GM19452 (cell line): ENCODE data around the gene AGR3.

ENCODE experiments used
- ATAC-seq: cut with Tn5 transposase; IDR thresholded peaks from one replicate; pipeline ENCODE4 v1.9.1; 2021; ENCODE audit not compliant: unreplicated experiment

The AGR3 gene

DNA sequence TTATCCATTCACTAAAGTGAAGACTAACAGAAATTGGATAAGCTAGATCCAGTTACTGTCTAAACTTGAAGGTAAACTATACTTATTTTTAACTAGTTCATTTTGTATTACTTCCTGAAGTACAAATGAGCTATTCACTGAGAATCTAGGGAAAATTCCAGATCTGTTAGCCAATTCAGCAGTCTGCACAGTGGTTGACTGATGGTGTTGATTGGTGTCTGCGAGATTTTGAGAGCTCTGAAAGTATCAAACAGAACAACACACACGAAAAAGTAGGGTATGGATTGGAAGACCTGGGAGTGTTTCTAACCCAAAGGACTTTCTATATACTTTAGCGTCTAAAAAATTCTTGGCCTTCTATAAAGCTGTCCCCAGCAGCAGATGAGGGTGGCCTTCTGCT is 43.4 kb downstream of the AGR3 start:
- ATAC-seq = no peak

DNA sequence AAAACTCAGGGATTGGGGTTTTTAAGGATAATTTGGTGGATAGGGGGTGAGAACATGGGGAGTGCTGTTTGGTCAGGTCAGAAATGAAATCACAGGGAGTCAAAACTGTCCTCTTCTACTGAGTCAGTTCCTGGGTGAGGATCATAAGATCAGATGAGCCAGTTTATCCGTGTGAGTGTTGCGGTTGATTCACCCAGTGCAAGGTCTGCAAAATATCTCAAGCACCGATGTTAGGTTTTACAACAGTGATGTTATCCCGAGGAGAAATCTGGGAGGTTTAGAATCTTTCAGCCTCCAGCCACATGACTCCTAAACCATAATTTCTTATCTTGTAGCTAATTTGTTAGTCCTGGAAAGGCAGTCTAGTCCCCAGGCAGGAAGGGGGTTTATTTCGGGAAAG is 45.3 kb downstream of the AGR3 start:
- ATAC-seq = no peak

DNA sequence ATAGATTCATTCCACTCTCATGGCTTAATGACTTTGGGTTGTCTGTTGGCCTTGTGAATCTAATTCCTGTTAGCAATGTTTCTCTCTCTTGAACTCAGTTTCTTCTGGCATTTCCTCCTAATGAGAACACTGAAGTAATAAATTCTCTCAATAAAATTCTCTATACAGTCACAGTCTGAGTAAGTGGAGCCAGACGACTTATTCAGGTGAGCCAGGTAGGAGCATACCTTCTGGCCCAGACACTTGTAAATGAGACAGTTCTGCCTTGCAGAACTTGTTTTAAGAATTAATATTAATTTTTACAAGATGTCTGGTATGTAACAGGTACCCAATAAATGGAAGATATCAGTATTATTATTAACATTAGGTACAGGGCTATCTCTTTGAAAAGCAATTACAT is 48.4 kb downstream of the AGR3 start:
- ATAC-seq = no peak

DNA sequence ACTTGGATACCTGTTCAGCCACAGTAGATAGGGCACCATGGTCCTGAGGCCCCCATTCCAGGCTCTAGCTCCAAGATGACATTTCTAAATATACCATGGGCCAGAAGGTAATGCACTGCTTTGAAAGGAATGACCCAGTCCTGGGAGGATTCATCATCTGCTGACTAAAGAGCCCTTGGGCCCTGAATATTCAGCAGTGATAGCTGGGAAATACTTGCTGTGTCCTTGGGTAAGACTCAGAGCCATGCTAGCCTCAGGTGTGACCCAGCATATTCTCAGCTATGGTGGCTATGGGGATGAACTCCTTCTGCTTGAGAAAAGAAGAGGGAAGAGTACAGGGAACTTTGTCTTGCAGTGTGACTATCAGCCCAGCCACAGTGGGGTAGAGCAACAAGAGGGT is 55.7 kb downstream of the AGR3 start:
- ATAC-seq = no peak

DNA sequence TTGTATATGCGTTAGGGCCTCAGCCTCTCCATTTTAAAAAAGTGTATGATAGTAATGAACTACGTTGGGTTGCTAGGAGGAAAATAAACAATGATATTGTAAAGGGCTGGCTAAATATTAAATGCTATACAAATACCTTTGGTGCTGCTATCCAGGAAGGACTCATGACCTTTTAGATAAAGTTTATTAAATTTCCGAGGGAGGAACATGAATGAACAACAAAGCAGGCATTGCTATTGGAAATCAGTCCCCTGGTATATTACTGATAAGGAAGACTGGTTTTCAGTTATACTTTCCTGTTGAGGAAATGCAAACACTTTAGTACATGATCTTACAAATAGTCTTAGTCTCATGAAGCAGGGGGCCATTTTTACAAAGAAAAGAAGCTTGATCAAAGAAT is 59.8 kb downstream of the AGR3 start:
- ATAC-seq = no peak

DNA sequence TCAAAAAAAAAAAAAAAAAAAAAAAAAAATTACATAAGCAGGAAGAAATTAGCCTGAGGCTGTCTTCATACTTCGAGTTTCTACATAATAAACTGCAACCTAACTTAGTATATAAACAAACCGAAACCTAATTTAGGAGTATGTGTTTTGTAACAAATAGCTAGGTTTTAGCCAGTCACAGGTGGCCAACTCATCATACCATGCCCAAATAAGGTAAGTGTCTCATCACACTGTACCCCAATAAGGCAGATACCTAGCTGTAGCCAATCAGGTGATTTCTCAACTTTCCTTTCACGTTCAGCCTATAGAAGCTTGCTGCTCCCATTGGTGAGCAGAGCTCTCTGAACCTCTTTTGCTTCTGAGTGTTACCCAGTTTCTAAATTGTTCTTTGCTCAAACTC is 63.1 kb downstream of the AGR3 start:
- ATAC-seq = no peak

DNA sequence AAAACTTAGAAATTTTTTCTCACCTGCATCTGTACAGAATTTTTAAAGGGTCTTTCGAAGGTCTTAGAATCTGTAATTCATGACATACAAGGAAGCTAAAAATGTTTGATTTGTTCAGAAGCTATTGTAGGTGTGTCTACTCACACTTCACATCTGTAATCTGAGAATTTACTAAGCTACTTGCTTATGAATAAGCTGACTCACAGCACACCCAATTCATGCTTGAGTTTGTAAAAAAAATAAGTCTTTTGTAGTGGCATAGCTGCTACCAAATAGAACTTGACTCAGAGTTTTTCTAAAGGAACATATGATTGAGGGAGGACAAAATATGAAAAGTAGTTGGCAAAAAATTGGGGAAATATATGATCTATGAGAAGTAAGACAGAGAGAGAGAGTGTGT is 64.2 kb downstream of the AGR3 start:
- no peak for ATAC-seq

DNA sequence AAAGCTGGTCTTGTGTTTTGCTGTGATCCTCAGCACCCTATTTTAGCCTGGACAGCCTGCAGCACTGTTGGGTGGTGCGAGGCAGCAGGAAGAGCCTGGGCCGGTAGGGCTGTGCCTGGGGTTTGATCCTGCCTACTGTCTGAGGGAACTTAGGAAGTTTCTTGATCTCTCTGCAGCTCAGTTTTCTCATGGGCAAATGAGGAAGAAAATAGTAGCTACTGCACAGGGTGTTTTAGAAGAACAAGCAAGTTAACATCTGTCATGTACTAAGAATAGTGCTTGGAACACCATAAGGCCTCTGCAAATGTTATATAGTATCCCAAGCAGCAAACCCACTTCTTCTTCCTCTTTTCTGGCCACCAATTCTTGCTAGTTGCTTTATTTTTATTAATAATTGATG is 65.0 kb downstream of the AGR3 start:
- ATAC-seq = no peak

DNA sequence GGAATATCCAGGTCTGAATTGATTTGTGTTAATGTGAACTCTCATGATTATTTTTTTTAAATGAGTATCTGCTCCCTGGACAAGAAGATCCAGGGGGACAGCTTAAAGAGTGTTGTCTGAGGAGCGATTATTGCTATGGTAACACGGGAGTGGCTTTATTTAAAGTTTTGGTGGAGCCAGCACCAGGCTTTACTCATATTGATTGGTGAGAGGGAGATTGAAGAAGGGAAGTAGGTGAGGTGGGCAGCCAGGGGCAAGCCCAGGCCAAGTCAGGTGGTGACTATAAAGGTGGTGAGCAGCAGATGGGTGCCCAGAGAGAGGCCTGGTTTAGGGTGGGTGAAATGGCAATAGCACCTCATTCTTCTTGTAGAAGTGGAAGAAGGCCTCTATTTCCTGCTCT is 66.8 kb downstream of the AGR3 start:
- ATAC-seq = no peak

DNA sequence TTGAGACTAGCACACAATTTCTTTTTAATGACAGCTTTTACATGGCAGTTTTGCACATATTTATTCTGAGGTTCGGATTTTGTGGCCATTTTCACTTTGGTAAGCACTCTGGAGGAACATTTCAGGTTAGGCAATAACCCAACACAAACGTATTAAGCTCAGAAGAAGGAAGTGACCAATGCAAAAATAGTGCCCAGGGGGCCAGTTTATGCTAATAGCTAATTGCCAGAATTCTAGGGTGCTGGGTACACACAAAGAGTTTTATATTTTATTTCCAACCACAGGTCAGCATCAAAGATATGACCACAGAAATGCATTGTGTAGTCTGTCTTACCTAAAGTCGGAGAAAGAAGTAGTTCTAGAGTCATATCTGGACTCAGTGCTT is 68.6 kb downstream of the AGR3 start:
- ATAC-seq = no peak

DNA sequence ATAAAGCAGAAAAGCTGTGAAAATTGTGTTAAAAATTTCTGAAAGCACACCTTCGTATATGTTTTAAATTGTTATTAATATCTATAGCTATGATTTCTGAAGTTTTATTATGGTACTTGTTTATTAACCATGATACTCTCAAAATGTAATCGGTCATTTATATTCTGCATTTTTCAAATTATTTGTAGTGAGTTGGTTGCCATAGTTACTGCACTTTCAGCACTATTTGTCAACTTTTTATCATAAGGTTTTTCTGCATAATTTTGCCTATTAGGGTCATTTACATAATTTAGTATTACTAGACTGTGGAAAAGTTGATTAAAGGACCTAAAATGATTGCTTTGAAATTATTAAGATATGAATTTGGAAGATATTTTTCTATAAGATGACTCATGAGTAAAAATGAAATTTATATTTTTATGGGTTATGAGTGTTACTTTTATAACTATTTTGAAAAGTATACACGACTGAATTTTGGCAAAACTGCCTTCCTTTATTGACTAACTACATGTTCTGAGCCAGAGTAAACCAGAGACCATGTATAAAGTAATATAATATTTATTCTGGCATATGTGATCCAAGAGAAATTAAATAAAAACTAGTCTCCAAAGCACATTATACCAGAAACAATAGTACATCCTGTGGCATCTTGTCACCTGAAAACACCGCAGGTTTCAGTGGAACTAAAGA is 69.1 kb downstream of the AGR3 start:
- ATAC-seq = no peak

DNA sequence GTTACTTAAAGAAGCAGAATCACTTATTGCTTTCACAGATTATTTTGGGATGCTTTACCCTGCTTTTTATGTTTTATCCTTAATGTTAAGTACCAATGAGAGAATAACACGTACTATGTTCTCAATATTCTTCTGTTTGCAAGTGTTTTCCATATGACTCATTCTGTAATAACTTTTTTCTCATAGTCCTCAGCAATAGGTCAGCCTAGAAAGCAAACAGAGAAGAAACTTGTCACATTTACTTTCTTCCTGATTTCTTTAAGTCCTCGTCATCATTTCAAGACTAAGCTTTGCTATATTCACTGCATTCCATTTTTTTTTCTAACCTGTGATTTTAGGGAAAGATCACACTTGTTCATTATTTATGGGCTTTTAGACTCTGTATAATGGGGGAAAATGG is 70.2 kb downstream of the AGR3 start:
- ATAC-seq = no peak

DNA sequence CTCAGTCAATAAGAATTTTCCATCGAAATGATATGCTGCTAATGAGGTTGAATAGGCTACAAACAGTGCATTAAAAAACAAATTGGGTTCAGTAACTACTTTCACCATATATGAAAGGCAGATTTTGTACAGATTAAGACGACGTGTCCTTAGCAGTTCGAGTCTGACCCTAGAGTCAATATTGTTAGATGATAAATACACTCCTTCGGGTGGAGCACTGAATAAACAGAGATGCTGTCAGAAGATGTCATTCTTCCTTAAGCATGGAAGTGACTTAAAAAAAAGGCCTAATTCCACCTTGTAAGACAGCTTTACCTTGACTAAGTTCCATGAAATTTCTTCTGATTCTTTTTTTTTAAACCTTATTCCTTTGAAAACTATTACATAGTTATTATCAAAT is 71.2 kb downstream of the AGR3 start:
- ATAC-seq = no peak

DNA sequence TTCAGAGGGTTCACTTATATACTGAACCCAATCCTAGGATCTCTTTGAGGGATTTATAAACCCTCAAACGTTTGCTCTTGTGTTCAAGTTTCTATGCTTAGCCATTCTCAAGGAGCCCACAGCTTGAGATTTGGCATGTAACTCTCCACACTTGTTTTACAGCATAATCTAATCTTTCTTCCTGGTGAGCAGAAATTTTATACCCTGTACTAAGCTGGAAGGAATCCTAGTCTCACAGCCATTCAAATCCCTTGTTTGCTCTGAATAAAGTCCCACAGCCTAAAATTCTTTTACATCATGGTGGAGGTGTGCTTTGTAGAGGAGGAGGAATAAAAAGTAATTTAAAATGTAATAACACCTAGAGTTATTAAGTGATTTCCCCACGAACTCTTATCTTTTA is 71.7 kb downstream of the AGR3 start:
- ATAC-seq = no peak
